ENCODE measurements around the gene MT2A. TPM values are rescaled to one million over a fixed set of nuclear protein-coding genes. Genes with fewer than 3 reads are reported as not detected.

The MT2A gene
- total and polyA plus RNA-seq, 2 donors (not counting 1 experiment from before 2014, with no cell fraction given): 49.2 to 113 TPM

DNA sequence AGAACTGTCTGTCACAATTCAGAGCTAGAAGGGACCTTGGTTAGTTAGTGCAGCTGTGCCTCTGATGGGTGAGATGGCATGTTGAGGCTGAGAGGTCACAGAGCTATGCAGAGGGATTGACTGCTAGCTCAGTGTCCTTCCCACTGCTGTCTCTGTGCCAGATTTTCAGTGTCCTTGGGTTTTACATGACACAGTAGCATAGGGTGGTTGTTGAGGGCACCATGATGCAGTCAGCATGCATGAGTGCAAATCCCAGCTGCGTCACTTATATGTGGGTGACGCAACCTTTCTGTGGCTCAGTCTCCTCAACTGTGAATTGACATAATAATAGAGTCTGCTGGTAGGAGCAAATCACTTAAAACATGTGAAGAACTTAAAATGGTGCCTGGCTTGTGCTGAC, 32.8 kb downstream of the MT2A start:
- no peaks in the 10 kb centered on the region for H4K20me1 ChIP-seq (ENCODE audit: control insufficient read depth, extremely low read depth, insufficient read depth, low read length)
- peaks cover 15% of the 10 kb centered on the region for H3K27me3 ChIP-seq (ENCODE audit: control insufficient read depth, insufficient read depth, low read length)
- no peak overlapping the region for H2AFZ ChIP-seq (ENCODE audit: low read length)
- no peak overlapping the region for H3K4me2 ChIP-seq (ENCODE audit: extremely low read depth, insufficient read depth, low read length)
- no peaks in the 10 kb centered on the region for H3K4me1 ChIP-seq (ENCODE audit: control insufficient read depth, extremely low read depth, insufficient read depth, low read length)
- H3K36me3 ChIP-seq (ENCODE audit: control insufficient read depth, insufficient read depth, low read length): no peaks in the 10 kb centered on the region
- no peak for DNase-seq (ENCODE audit: low read depth in 2 of 2)
- H3K9ac ChIP-seq (ENCODE audit: insufficient read depth, low read length): no peak overlapping the region
- no peak overlapping the region for H3K4me3 ChIP-seq (replicated peaks in 1 of 4; ENCODE audit: control extremely low read depth in 1 of 4, insufficient read depth in 1 of 4, low read depth in 3 of 4, low read length in 4 of 4)
- H3K79me2 ChIP-seq (ENCODE audit: control insufficient read depth, insufficient read depth, low read length): no peaks in the 10 kb centered on the region
- TF ChIP-seq, protein P1, sequence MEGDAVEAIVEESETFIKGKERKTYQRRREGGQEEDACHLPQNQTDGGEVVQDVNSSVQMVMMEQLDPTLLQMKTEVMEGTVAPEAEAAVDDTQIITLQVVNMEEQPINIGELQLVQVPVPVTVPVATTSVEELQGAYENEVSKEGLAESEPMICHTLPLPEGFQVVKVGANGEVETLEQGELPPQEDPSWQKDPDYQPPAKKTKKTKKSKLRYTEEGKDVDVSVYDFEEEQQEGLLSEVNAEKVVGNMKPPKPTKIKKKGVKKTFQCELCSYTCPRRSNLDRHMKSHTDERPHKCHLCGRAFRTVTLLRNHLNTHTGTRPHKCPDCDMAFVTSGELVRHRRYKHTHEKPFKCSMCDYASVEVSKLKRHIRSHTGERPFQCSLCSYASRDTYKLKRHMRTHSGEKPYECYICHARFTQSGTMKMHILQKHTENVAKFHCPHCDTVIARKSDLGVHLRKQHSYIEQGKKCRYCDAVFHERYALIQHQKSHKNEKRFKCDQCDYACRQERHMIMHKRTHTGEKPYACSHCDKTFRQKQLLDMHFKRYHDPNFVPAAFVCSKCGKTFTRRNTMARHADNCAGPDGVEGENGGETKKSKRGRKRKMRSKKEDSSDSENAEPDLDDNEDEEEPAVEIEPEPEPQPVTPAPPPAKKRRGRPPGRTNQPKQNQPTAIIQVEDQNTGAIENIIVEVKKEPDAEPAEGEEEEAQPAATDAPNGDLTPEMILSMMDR (conservative IDR thresholded peaks at IDR 0.05 in 1 of 2, IDR thresholded peaks at IDR 0.05 in 1 of 2; ENCODE audit: low read depth in 1 of 2, low read length in 2 of 2): no peak
- TF ChIP-seq EZH2 (IDR thresholded peaks at IDR 0.05; ENCODE audit: low read length, missing control alignments): no peak
- H3K27ac ChIP-seq (ENCODE audit: insufficient read depth, low read length): no peak overlapping the region
- no peaks in the 10 kb centered on the region for H3K9me3 ChIP-seq (ENCODE audit: control insufficient read depth, insufficient read depth, low read depth, low read length)

DNA sequence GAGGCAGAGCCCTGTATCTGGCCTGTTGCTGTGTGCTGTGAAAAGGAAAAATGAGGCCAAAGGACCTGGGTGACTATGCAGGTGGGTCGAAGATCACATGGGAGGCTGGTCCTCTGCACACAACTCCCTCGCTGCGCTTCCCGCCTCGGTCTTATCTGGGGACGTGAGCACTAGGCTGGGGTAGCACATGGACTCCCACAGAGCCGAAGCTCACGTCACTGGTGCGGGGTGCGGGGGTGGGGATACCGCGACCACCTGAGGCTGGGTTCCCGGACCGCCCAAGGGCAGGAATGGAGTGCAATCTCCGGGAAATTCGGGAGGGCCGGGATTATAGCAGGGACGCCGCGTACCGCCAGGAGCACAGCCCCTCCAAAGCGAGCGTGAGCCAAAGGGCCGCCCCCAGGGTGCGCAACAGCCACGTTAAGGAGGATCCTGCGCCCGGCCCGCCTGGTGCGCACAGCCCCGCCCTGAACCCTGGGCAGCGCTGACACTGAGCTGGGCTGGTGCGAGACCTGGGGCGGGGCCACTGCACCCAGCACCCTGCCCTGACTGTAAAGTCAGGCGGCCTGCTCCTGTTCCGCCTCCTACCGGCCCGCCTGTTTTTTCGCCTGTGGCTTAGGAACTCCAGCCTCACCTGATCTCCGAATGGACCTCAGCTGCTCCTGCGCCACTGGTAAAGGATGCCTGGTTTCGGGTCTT, 34.8 kb downstream of the MT2A start:
- DNase-seq (ENCODE audit: low read depth in 2 of 2): peak; percentile 38 to 51
- Histone ChIP-seq H3K4me3 (replicated peaks in 1 of 4; ENCODE audit: control extremely low read depth in 1 of 4, insufficient read depth in 1 of 4, low read depth in 3 of 4, low read length in 4 of 4) (peak overlapping the region in 2 of 4 experiments; percentile 5 to 37), H3K4me1 (ENCODE audit: control insufficient read depth, extremely low read depth, insufficient read depth, low read length) (no peaks in the 10 kb centered on the region), H3K4me2 (ENCODE audit: extremely low read depth, insufficient read depth, low read length) (peak overlapping the region; percentile 62), H3K27me3 (ENCODE audit: control insufficient read depth, insufficient read depth, low read length) (peaks cover 17% of the 10 kb centered on the region), H3K36me3 (ENCODE audit: control insufficient read depth, insufficient read depth, low read length) (no peaks in the 10 kb centered on the region), H4K20me1 (ENCODE audit: control insufficient read depth, extremely low read depth, insufficient read depth, low read length) (no peaks in the 10 kb centered on the region), H3K9ac (ENCODE audit: insufficient read depth, low read length) (no peak overlapping the region), H2AFZ (ENCODE audit: low read length) (no peak overlapping the region), H3K79me2 (ENCODE audit: control insufficient read depth, insufficient read depth, low read length) (no peaks in the 10 kb centered on the region), H3K27ac (ENCODE audit: insufficient read depth, low read length) (no peak overlapping the region), H3K9me3 (ENCODE audit: control insufficient read depth, insufficient read depth, low read depth, low read length) (no peaks in the 10 kb centered on the region)
- TF ChIP-seq, protein P1 (conservative IDR thresholded peaks at IDR 0.05 in 1 of 2, IDR thresholded peaks at IDR 0.05 in 1 of 2; ENCODE audit: low read depth in 1 of 2, low read length in 2 of 2): peak in 1 of 2 donors; percentile 32
- TF ChIP-seq EZH2 (IDR thresholded peaks at IDR 0.05; ENCODE audit: low read length, missing control alignments): no peak

DNA sequence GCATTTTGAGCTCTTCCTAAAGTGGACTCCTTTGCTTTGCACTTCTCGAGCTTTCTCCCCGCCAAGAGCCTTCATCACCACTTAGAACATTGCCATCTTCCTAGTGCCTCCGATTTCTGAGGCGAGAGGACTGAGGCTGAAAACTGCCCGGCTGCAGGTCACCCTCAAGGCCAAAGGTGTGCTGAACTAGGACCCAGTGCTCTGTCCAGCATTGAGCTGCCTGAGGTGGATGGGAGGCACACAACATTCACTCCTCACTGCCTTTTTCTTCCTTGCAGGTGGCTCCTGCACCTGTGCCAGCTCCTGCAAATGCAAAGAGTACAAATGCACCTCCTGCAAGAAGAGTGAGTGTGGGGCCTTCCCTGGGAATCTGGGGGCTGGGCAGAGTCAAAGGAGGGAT, 35.4 kb downstream of the MT2A start:
- H3K27ac ChIP-seq (ENCODE audit: insufficient read depth, low read length): no peak overlapping the region
- no peaks in the 10 kb centered on the region for H3K4me1 ChIP-seq (ENCODE audit: control insufficient read depth, extremely low read depth, insufficient read depth, low read length)
- H3K4me3 ChIP-seq (replicated peaks in 1 of 4; ENCODE audit: control extremely low read depth in 1 of 4, insufficient read depth in 1 of 4, low read depth in 3 of 4, low read length in 4 of 4): no peak overlapping the region
- no peaks in the 10 kb centered on the region for H4K20me1 ChIP-seq (ENCODE audit: control insufficient read depth, extremely low read depth, insufficient read depth, low read length)
- DNase-seq (ENCODE audit: low read depth in 2 of 2): no peak
- H3K27me3 ChIP-seq (ENCODE audit: control insufficient read depth, insufficient read depth, low read length): peaks cover 21% of the 10 kb centered on the region
- no peaks in the 10 kb centered on the region for H3K36me3 ChIP-seq (ENCODE audit: control insufficient read depth, insufficient read depth, low read length)
- H3K9ac ChIP-seq (ENCODE audit: insufficient read depth, low read length): no peak overlapping the region
- TF ChIP-seq EZH2 (IDR thresholded peaks at IDR 0.05; ENCODE audit: low read length, missing control alignments): no peak
- TF ChIP-seq, protein P1 (conservative IDR thresholded peaks at IDR 0.05 in 1 of 2, IDR thresholded peaks at IDR 0.05 in 1 of 2; ENCODE audit: low read depth in 1 of 2, low read length in 2 of 2): no peak
- no peaks in the 10 kb centered on the region for H3K9me3 ChIP-seq (ENCODE audit: control insufficient read depth, insufficient read depth, low read depth, low read length)
- no peaks in the 10 kb centered on the region for H3K79me2 ChIP-seq (ENCODE audit: control insufficient read depth, insufficient read depth, low read length)
- H3K4me2 ChIP-seq (ENCODE audit: extremely low read depth, insufficient read depth, low read length): no peak overlapping the region
- H2AFZ ChIP-seq (ENCODE audit: low read length): no peak overlapping the region
